Dermis blood vessel endothelial cell (primary cell): ENCODE results near the gene PLA2G2F. TPM values are rescaled to one million over a fixed set of nuclear protein-coding genes. Genes with fewer than 3 reads are reported as not detected.

ENCODE experiments used
- DNase-seq: peaks from one replicate; pipeline ENCODE4 v3.0.0; 2010
- total RNA-seq: library from RNA; depleted of rRNA; stranded (reverse); fragments of >200 nt; gene quantifications from 2 replicates; pipeline ENCODE4 v1.2.3, GENCODE V29; 2014

PLA2G2F gene
- total RNA-seq, 1 donor from 2014 or later: not detected

GRCh38 chr1:20172033-20172590 lies 33.0 kb downstream of the PLA2G2F start:
- DNase-seq: no peak

- DNase-seq: no peak
Measured at GRCh38 chr1:20174937-20175666, 36.0 kb downstream of the PLA2G2F start.

GRCh38 chr1:20178634-20179370 lies 39.7 kb downstream of the PLA2G2F start:
- no peak for DNase-seq

- DNase-seq: no peak
Measured at GRCh38 chr1:20179371-20180128, 40.4 kb downstream of the PLA2G2F start.

GRCh38 chr1:20180129-20180843 lies 41.2 kb downstream of the PLA2G2F start:
- DNase-seq: no peak

- DNase-seq: no peak
Measured at GRCh38 chr1:20180844-20181207, 41.7 kb downstream of the PLA2G2F start.

- DNase-seq: no peak
Measured at GRCh38 chr1:20182415-20182814, 43.3 kb downstream of the PLA2G2F start.

GRCh38 chr1:20183035-20183434 lies 43.9 kb downstream of the PLA2G2F start:
- DNase-seq: no peak

GRCh38 chr1:20183616-20184271 lies 44.6 kb downstream of the PLA2G2F start:
- DNase-seq: no peak

- no peak for DNase-seq
Measured at GRCh38 chr1:20184481-20184900, 45.4 kb downstream of the PLA2G2F start.

GRCh38 chr1:20184997-20185833 lies 46.1 kb downstream of the PLA2G2F start:
- peak; percentile 15 for DNase-seq

GRCh38 chr1:20185834-20186782 lies 47.0 kb downstream of the PLA2G2F start, which contains the start of the genes PLA2G2C and UBXN10:
Gene PLA2G2C (minus strand): TSS chr1:20186518. CDS start chr1:20177363, 9,155 bp downstream.
Gene UBXN10 (plus strand): TSS chr1:20186096. CDS start chr1:20190562, 4,466 bp downstream.
- DNase-seq: no peak

GRCh38 chr1:20187103-20187812 lies 48.1 kb downstream of the PLA2G2F start:
- no peak for DNase-seq

- DNase-seq: no peak
Measured at GRCh38 chr1:20187813-20188454, 48.8 kb downstream of the PLA2G2F start.

GRCh38 chr1:20188455-20188817 lies 49.3 kb downstream of the PLA2G2F start:
- no peak for DNase-seq

- DNase-seq: no peak
Measured at GRCh38 chr1:20189664-20190063, 50.5 kb downstream of the PLA2G2F start.

GRCh38 chr1:20190256-20191160 lies 51.4 kb downstream of the PLA2G2F start:
- DNase-seq: no peak
